Upper lobe of left lung (tissue), 6 donors: ENCODE data around the gene MAST4. TPM values are rescaled to one million over a fixed set of nuclear protein-coding genes. Genes with fewer than 3 reads are reported as not detected.

ENCODE experiments used
- ATAC-seq, 2 donors: fragments of 200-7000 bp; cut with Tn5 transposase; one replicate each; pipeline ENCODE4 v1.9.1; 2022; ENCODE audit warnings: mild to moderate bottlenecking in 2 of 2, moderate library complexity in 2 of 2; ENCODE audit not compliant: low FRiP score in 2 of 2
- DNase-seq, 2 donors: peaks; one replicate each; pipeline ENCODE4 v3.0.0-alpha.2; 2019 to 2020
- H3K27ac ChIP-seq, 4 donors: fragments of 200-600 bp; sonication (generic); one replicate each; pipeline ENCODE4 v1.5.1; 2016 to 2019
- H3K27me3 ChIP-seq, 4 donors: fragments of 200-600 bp; sonication (generic); one replicate each; pipeline ENCODE4 v1.5.1; 2017 to 2019
- H3K36me3 ChIP-seq, 4 donors: fragments of 200-600 bp; sonication (generic); one replicate each; pipeline ENCODE4 v1.5.1; 2016 to 2019
- H3K4me1 ChIP-seq, 4 donors: fragments of 200-600 bp; sonication (generic); one replicate each; pipeline ENCODE4 v1.5.1; 2018 to 2019
- H3K4me3 ChIP-seq, 4 donors: fragments of 200-600 bp; sonication (generic); one replicate each; pipeline ENCODE4 v1.5.1; 2017 to 2019; ENCODE audit warnings: mild to moderate bottlenecking in 2 of 4, moderate library complexity in 1 of 4
- H3K9me3 ChIP-seq, 4 donors: fragments of 200-600 bp; sonication (generic); one replicate each; pipeline ENCODE4 v1.5.1; 2018 to 2019
- EP300 ChIP-seq, 4 donors: sonication (generic); formaldehyde crosslinking; IDR thresholded peaks; one replicate each; pipeline ENCODE4 v1.5.1; 2017; ENCODE audit warnings: antibody characterized with exemption in 4 of 4, control low read depth in 2 of 4
- POLR2A ChIP-seq, 4 donors: fragments of 450-650 bp; IDR thresholded peaks; one replicate each; pipeline ENCODE4 v1.5.1; 2016 to 2017; ENCODE audit warnings: antibody characterized with exemption in 4 of 4, mild to moderate bottlenecking in 2 of 4
- POLR2AphosphoS5 ChIP-seq, 2 donors: sonication (generic); formaldehyde crosslinking; IDR thresholded peaks; one replicate each; pipeline ENCODE4 v1.5.1; 2017; ENCODE audit warnings: antibody characterized with exemption in 2 of 2
- WGBS, 2 donors: methylation state at CpG; one replicate each; pipeline ENCODE4 v1.1.5; 2017 to 2018; 5-methylcytosine and 5-hydroxymethylcytosine counted together
- total RNA-seq, 6 donors: library from RNA; depleted of rRNA in 4 of 6; stranded (reverse); fragments of >200 nt in 4 of 6; gene quantifications; one replicate each; pipeline versions ENCODE4 v1.1.0 to v1.2.1, GENCODE V29; 2016 to 2021
- TF ChIP-seq, protein P1 (sequence below), 6 experiments: fragments of 450-650 bp in 4 of 6; fragments of 200-600 bp in 2 of 6; sonication (generic) in 2 of 6; IDR thresholded peaks; one replicate each; pipeline ENCODE4 v1.5.1; 2016 to 2019; ENCODE audit warnings: antibody characterized with exemption in 6 of 6
- donor health status: DM: no; HTN: no; CAD: no; lungs with moderate emphysema.
- donor health status: DM: no; HTN: yes; CAD: no; lungs with severe emphysema.

Gene MAST4
- total RNA-seq, 6 donors from 2014 or later, result 44.8 to 229 (median 66.4) TPM

- H3K4me3 ChIP-seq, result no peak overlapping the region
- H3K27ac ChIP-seq, result no peak overlapping the region
- TF ChIP-seq POLR2A (IDR thresholded peaks at IDR 0.05) (no peak), POLR2AphosphoS5 (IDR thresholded peaks at IDR 0.05) (no peak), EP300 (IDR thresholded peaks at IDR 0.05) (no peak)
- TF ChIP-seq, protein P1, sequence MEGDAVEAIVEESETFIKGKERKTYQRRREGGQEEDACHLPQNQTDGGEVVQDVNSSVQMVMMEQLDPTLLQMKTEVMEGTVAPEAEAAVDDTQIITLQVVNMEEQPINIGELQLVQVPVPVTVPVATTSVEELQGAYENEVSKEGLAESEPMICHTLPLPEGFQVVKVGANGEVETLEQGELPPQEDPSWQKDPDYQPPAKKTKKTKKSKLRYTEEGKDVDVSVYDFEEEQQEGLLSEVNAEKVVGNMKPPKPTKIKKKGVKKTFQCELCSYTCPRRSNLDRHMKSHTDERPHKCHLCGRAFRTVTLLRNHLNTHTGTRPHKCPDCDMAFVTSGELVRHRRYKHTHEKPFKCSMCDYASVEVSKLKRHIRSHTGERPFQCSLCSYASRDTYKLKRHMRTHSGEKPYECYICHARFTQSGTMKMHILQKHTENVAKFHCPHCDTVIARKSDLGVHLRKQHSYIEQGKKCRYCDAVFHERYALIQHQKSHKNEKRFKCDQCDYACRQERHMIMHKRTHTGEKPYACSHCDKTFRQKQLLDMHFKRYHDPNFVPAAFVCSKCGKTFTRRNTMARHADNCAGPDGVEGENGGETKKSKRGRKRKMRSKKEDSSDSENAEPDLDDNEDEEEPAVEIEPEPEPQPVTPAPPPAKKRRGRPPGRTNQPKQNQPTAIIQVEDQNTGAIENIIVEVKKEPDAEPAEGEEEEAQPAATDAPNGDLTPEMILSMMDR (IDR thresholded peaks at IDR 0.05), result no peak
- H3K36me3 ChIP-seq, result no peaks in the 10 kb centered on the region
- H3K4me1 ChIP-seq, result no peaks in the 10 kb centered on the region
- H3K27me3 ChIP-seq, result no peaks in the 10 kb centered on the region
- no peak for ATAC-seq
- H3K9me3 ChIP-seq, result no peaks in the 10 kb centered on the region
- WGBS, 2 donors, result 85% methylated on average over 6 of the region's 6 CpGs
- DNase-seq, result no peak
Observed at GRCh38 chr5:66608501-66608900, 12.3 kb downstream of the MAST4 start.

GRCh38 chr5:66609615-66610014 is 13.4 kb downstream of the MAST4 start:
- Histone ChIP-seq H3K36me3 (no peaks in the 10 kb centered on the region), H3K27me3 (no peaks in the 10 kb centered on the region), H3K9me3 (no peaks in the 10 kb centered on the region), H3K4me1 (peaks cover 0 to under 1% (median 0%) of the 10 kb centered on the region in 4 donors), H3K4me3 (no peak overlapping the region), H3K27ac (no peak overlapping the region)
- DNase-seq (no peak), ATAC-seq (no peak)
- TF ChIP-seq EP300 (IDR thresholded peaks at IDR 0.05), result no peak
- TF ChIP-seq, protein P1 (IDR thresholded peaks at IDR 0.05), result no peak
- TF ChIP-seq POLR2A (IDR thresholded peaks at IDR 0.05), result no peak
- no peak for TF ChIP-seq POLR2AphosphoS5 (IDR thresholded peaks at IDR 0.05)

- no peak for DNase-seq
- TF ChIP-seq, protein P1 (IDR thresholded peaks at IDR 0.05), result no peak
- no peak for TF ChIP-seq POLR2AphosphoS5 (IDR thresholded peaks at IDR 0.05)
- TF ChIP-seq POLR2A (IDR thresholded peaks at IDR 0.05), result no peak
- TF ChIP-seq EP300 (IDR thresholded peaks at IDR 0.05), result no peak
- WGBS, 2 donors, result 82 to 88% methylated on average over 5 of the region's 5 CpGs
- no peak for ATAC-seq
- Histone ChIP-seq H3K9me3 (no peaks in the 10 kb centered on the region), H3K27me3 (no peaks in the 10 kb centered on the region), H3K4me3 (no peak overlapping the region), H3K27ac (no peak overlapping the region), H3K36me3 (no peaks in the 10 kb centered on the region), H3K4me1 (peaks cover 0 to 21% (median 12%) of the 10 kb centered on the region in 4 donors)
Observed at GRCh38 chr5:66612226-66612625, 16.0 kb downstream of the MAST4 start.

- H3K36me3 ChIP-seq, result no peaks in the 10 kb centered on the region
- no peaks in the 10 kb centered on the region for H3K27me3 ChIP-seq
- TF ChIP-seq POLR2AphosphoS5 (IDR thresholded peaks at IDR 0.05) (no peak), POLR2A (IDR thresholded peaks at IDR 0.05) (no peak), EP300 (IDR thresholded peaks at IDR 0.05) (no peak)
- TF ChIP-seq, protein P1 (IDR thresholded peaks at IDR 0.05), result no peak
- WGBS, 2 donors, result 54 to 59% methylated on average over 3 of the region's 3 CpGs
- no peaks in the 10 kb centered on the region for H3K9me3 ChIP-seq
- no peak for ATAC-seq
- peak overlapping the region in 2 of 4 donors; percentile 12 to 56 for H3K27ac ChIP-seq
- H3K4me3 ChIP-seq, result no peak overlapping the region
- no peak for DNase-seq
- H3K4me1 ChIP-seq, result peaks cover 0 to 32% (median 13%) of the 10 kb centered on the region in 4 donors
Observed at GRCh38 chr5:66615136-66615535, 18.9 kb downstream of the MAST4 start.

DNA sequence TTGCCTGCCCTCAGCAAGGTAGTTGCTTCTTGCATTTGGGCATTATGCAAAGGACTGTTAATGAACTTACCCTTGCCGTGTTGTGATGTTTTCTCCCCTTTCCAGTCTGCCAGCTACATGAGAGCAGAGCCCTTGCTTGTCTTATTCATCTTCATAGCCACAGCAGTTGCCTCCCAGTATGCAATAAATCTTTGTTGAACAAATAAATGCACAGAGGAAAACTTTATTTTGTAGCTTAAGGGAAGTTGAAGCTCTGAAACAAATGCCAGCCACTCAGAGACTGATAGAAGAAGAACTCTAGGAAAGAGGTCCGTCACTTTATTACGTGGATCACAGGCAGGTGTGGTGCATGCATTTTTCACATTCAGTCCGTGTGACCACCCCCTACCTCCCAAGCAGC is 19.7 kb downstream of the MAST4 start:
- H3K4me1 ChIP-seq, result peaks cover 0 to 32% (median 13%) of the 10 kb centered on the region in 4 donors
- DNase-seq (no peak), ATAC-seq (no peak)
- H3K4me3 ChIP-seq, result no peak overlapping the region
- H3K27me3 ChIP-seq, result no peaks in the 10 kb centered on the region
- no peaks in the 10 kb centered on the region for H3K9me3 ChIP-seq
- H3K36me3 ChIP-seq, result no peaks in the 10 kb centered on the region
- peak overlapping the region in 2 of 4 donors; percentile 43 to 56 for H3K27ac ChIP-seq
- WGBS, 2 donors, result 65 to 86% methylated on average over 4 of the region's 4 CpGs
- TF ChIP-seq, protein P1 (IDR thresholded peaks at IDR 0.05), result no peak
- no peak for TF ChIP-seq EP300 (IDR thresholded peaks at IDR 0.05)
